Heart left ventricle (tissue), 16 donors: ENCODE results near the gene PSMB2. TPM values are rescaled to one million over a fixed set of nuclear protein-coding genes. Genes with fewer than 3 reads are reported as not detected.
"Not testable (repeated sequence)": the region's sequence is repeated elsewhere in the genome, so short reads cannot be mapped to it uniquely, and the experiment has no call there.

Experiments used
- ATAC-seq, 4 donors: fragments of 200-7000 bp; cut with Tn5 transposase; one replicate each; pipeline ENCODE4 v1.9.1; 2020 to 2022; ENCODE audit warnings: moderate library complexity in 4 of 4, mild to moderate bottlenecking in 3 of 4, moderate number of reproducible peaks in 1 of 4
- DNase-seq, 5 donors: peaks; one replicate each; pipeline ENCODE4 v3.0.0-alpha.2; 2020
- H3K27ac ChIP-seq, 12 donors: fragments of 200-600 bp; sonication (generic) in 4 of 12; one replicate each; pipeline versions ENCODE4 v1.5.0 to v1.8.0; 2016 to 2022; ENCODE audit warnings: mild to moderate bottlenecking in 2 of 12
- H3K27me3 ChIP-seq, 9 donors: fragments of 200-600 bp; sonication (generic) in 2 of 9; one replicate each; pipeline versions ENCODE4 v1.5.1 to v1.8.0; 2016 to 2022; ENCODE audit warnings: mild to moderate bottlenecking in 3 of 9
- H3K36me3 ChIP-seq, 9 donors: fragments of 200-600 bp; sonication (generic) in 2 of 9; one replicate each; pipeline versions ENCODE4 v1.5.0 to v1.8.0; 2018 to 2022; ENCODE audit warnings: mild to moderate bottlenecking in 2 of 9
- H3K4me1 ChIP-seq, 12 donors: fragments of 200-600 bp; sonication (generic) in 4 of 12; one replicate each; pipeline versions ENCODE4 v1.5.0 to v1.8.0; 2016 to 2022; ENCODE audit warnings: mild to moderate bottlenecking in 3 of 12
- H3K4me3 ChIP-seq, 12 donors: fragments of 200-600 bp; sonication (generic) in 4 of 12; one replicate each; pipeline versions ENCODE4 v1.5.0 to v1.8.0; 2017 to 2022; ENCODE audit warnings: mild to moderate bottlenecking in 9 of 12, moderate library complexity in 4 of 12
- H3K9me3 ChIP-seq, 12 donors: fragments of 200-600 bp; sonication (generic) in 4 of 12; one replicate each; pipeline versions ENCODE4 v1.5.0 to v1.8.0; 2016 to 2022; ENCODE audit warnings: mild to moderate bottlenecking in 1 of 12
- CTCF ChIP-seq, 12 donors: fragments of 200-600 bp; sonication (generic) in 4 of 12; IDR thresholded peaks; one replicate each; pipeline versions ENCODE4 v1.5.0 to v1.8.0; 2018 to 2022; ENCODE audit warnings: antibody characterized with exemption in 12 of 12, mild to moderate bottlenecking in 5 of 12
- POLR2A ChIP-seq, 2 donors: fragments of 450-650 bp; IDR thresholded peaks; one replicate each; pipeline ENCODE4 v1.6.1; 2017; ENCODE audit warnings: antibody characterized with exemption in 2 of 2, mild to moderate bottlenecking in 2 of 2, moderate library complexity in 2 of 2
- WGBS, 4 donors: extraction: QIAGEN DNeasy Blood & Tissue Kit in 2 of 4; methylation state at CpG; one replicate each; pipeline versions ENCODE4 v1.1.5 to v1.1.7; 2013 to 2018; 5-methylcytosine and 5-hydroxymethylcytosine counted together
- intact Hi-C, 10 donors: fragments of 100-400 bp; cut with DNase I; formaldehyde crosslinking; loops; one replicate each; pipeline versions ENCODE4 v1.11.1 to v1.14.2; 2022
- long read RNA-seq, 3 donors: library from polyadenylated mRNA; unstranded; transcript quantifications; one replicate each; pipeline ENCODE4 v2.0.0, GENCODE V29; 2020 to 2021
- polyA plus RNA-seq, 2 donors: library from polyadenylated mRNA; stranded (reverse); fragments of 200-250 nt; gene quantifications; one replicate each; pipeline ENCODE4 v1.2.3, GENCODE V29; 2013
- total RNA-seq, 9 donors: library from RNA; depleted of rRNA in 2 of 9; stranded (reverse); fragments of >200 nt in 2 of 9; fragmentation: NEBNext Ultra II Directional in 3 of 9; extraction: Animal tissue kit (Norgen Biotek cat#: 25700) in 3 of 9; gene quantifications; one replicate each; pipeline versions ENCODE4 v1.1.0 to v1.2.4, GENCODE V29; 2016 to 2023
- donor health status: ischemic (EF 13 %, LVEDD 7.1; RV severe dilation, severe dysfunction).
- donor health status: healthy with polysubstance abuse.
- donor health status: DM: no; HTN: yes; CAD: no.
- donor health status: DM: no; HTN: no; CAD: no.
- donor health status: ischemic (EF 25% LVEDD 6.9; RV normal size, moderate dysfunction).
- donor health status: ischemic (EF 25% LVEDD 5.7; RV mildly dilated, moderate dysfunction).
- donor health status: healthy.
- donor health status: DM: yes; HTN: yes; CAD: no.
- donor health status: ischemic (EF 35%, LVEDD 5.7; RV mildly dilated, moderate dysfunction).
- donor health status: nonischemic (EF 11% LVEDD 7.7; RV severe dilation, severe dysfunction).
- donor health status: DM: yes; HTN: yes; CAD: no.
- donor health status: PGD.
- donor health status: ischemic (EF 29% LVEDD 5.4; RV normal size, mild dysfunction).
- donor health status: nonischemic (EF 23%, LVEDD 6.1; RV moderate dilation, normal function).

The PSMB2 gene
- total RNA-seq = 10 to 100 TPM; 36.3 to 60.0 (median 41.7) TPM
- polyA plus RNA-seq = 10 to 100 TPM; 41.1 to 50.5 TPM
- long read RNA-seq, donor 1, transcript PSMB2-201 (6 exons, 2,701 nt) = major isoform, 43 of 48 reads
- long read RNA-seq, donor 1, partial matches to known transcripts = 4 of 48 reads
- long read RNA-seq, donor 1, other reads (novel, unspliced or antisense) = 1 of 48 reads
- long read RNA-seq, donor 2, transcript PSMB2-201 (6 exons, 2,701 nt) = major isoform, 54 of 64 reads
- long read RNA-seq, donor 2, partial matches to known transcripts = 0 of 64 reads
- long read RNA-seq, donor 2, other reads (novel, unspliced or antisense) = 10 of 64 reads
- long read RNA-seq, donor 3, transcript PSMB2-201 (6 exons, 2,701 nt) = major isoform, 31 of 36 reads
- long read RNA-seq, donor 3, partial matches to known transcripts = 1 of 36 reads
- long read RNA-seq, donor 3, other reads (novel, unspliced or antisense) = 4 of 36 reads

DNA sequence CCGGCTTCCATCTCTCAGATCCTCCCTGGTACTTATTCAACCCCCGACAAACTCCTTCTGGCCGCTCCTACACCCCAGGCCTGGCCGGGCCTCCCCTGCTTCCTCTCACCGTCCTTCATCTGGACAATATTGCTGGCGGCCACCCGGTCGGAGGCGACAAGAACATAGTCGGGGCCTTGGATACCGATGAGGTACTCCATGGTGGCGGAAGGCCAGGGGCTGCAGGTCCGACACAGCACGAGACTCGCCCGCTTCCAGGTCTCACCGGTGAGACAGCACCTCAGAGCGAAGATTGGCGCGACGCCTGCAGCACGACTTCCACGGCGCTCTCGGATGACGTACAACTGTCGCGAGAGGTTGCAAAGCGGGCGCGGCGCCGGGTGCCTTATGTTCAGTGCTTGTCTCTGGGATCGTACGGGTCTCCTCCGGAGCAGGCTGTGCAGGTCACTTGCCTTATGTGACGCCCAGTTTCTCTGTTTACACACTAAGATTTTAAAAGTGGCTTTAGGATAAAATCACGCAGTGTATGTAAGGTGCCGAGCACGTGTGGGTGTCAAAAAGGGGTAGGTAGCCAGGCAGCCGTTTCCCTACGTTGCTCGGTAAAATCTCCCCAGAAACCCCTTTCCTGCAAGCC is at the start of gene PSMB2:
Gene PSMB2 (minus strand): TSS at position 294 of the 634 bp plus-strand sequence. CDS start 94 bp downstream, at position 200.
- peak within 1 kb of the TSS; percentile 69 to 95 (median 88) for H3K27ac ChIP-seq
- peak within 1 kb of the TSS; percentile 69 to 96 (median 82) for H3K4me3 ChIP-seq
- peak; percentile 94 to 97 (median 95) for DNase-seq
- peaks cover 0 to 16% (median 0%) of the 10 kb centered on the region in 9 donors for H3K27me3 ChIP-seq
- no peaks in the 10 kb centered on the region for H3K9me3 ChIP-seq
- peaks cover 0 to 50% (median 39%) of the 10 kb centered on the region in 12 donors for H3K4me1 ChIP-seq
- ATAC-seq = peak; percentile 96 to 98 (median 98)
- peaks cover 0 to under 1% (median 0%) of the 10 kb centered on the region in 9 donors for H3K36me3 ChIP-seq
- intact Hi-C loops = loop anchor here in 5 of 10 donors (2.0 to 10.0 kb wide), 4 partner anchors 73 to 127 kb away; partner anchors contain the start of genes C1orf216 (in 5 of the 5) and CLSPN (in 1 of the 5)
- 0% methylated on average over 21 to 43 of the region's 43 CpGs for WGBS, 4 donors
- TF ChIP-seq POLR2A (IDR thresholded peaks at IDR 0.05) (peak in 1 of 2 donors; percentile 61), CTCF (IDR thresholded peaks at IDR 0.05) (peak in 1 of 12 donors; percentile 8)

DNA sequence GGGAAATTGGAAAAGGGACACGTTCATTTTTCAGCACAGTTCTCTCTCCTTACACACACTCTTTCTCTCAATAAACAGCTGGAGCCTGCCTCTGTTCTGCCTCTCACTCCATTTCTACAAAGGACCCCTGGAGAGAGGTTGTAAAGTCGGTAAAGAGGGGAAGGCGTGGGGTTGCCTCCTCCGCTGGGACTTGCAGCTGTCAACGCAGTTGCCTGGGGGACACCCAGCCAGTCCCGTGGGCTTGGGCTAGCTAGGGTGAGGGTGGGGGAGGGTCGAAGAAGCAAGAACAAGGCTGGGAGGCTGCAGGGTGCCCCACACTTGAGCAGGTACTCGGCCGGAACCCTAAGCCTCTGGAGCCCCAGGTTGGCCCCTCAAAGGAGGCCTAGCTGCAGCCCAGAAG is 49.8 kb upstream of the PSMB2 start:
- WGBS, 4 donors = 27 to 52% (median 35%) methylated on average over 7 to 9 of the region's 9 CpGs

GRCh38 chr1:35690103-35690502 is 48.8 kb upstream of the PSMB2 start:
- intact Hi-C loops = not testable (repeated sequence)

More for the DNA sequence above, 49.8 kb upstream of the PSMB2 start:
- peaks cover 0 to 30% (median 0%) of the 10 kb centered on the region in 9 donors for H3K27me3 ChIP-seq
- H3K27ac ChIP-seq = no peak overlapping the region
- H3K4me3 ChIP-seq = no peak overlapping the region
- ATAC-seq (no peak), DNase-seq (no peak)
- no peaks in the 10 kb centered on the region for H3K9me3 ChIP-seq
- no peaks in the 10 kb centered on the region for H3K4me1 ChIP-seq
- no peaks in the 10 kb centered on the region for H3K36me3 ChIP-seq
- TF ChIP-seq CTCF (IDR thresholded peaks at IDR 0.05) = no peak
- TF ChIP-seq POLR2A (IDR thresholded peaks at IDR 0.05) = no peak
- intact Hi-C loops = no loop called here

DNA sequence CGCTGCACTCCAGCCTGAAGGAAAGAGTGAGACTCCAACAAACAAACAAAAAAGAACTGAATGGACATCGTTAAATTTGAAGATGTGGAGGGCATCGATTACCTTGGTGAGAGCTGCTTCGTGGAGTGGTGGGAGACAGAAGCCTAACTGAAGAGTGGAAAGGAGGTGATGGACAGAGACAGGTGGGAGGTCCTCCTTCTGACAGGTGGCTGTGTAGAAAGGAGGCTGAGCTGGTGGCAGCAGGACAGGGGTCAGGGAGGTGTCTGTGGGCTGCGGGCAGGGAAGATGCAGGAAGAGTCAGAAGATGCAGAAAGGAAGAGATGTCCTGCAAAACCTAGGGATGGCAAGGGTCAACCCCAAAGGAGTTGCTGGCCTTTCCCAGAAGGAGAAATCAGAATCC is 46.8 kb upstream of the PSMB2 start:
- no peaks in the 10 kb centered on the region for H3K36me3 ChIP-seq
- H3K27ac ChIP-seq = no peak overlapping the region
- no peak for ATAC-seq
- no peaks in the 10 kb centered on the region for H3K4me1 ChIP-seq
- TF ChIP-seq POLR2A (IDR thresholded peaks at IDR 0.05) (no peak), CTCF (IDR thresholded peaks at IDR 0.05) (no peak)
- 84 to 90% (median 87%) methylated on average over 5 of the region's 5 CpGs for WGBS, 4 donors
- no peak for DNase-seq
- H3K9me3 ChIP-seq = no peaks in the 10 kb centered on the region
- no peak overlapping the region for H3K4me3 ChIP-seq
- peaks cover 0 to 28% (median 0%) of the 10 kb centered on the region in 9 donors for H3K27me3 ChIP-seq
- intact Hi-C loops = no loop called here

More at GRCh38 chr1:35690103-35690502, 48.8 kb upstream of the PSMB2 start:
- not testable (repeated sequence) for H3K4me3 ChIP-seq, DNase-seq, ATAC-seq, H3K4me1 ChIP-seq, H3K27ac ChIP-seq, H3K36me3 ChIP-seq, H3K9me3 ChIP-seq
- WGBS, 4 donors = 88 to 93% (median 90%) methylated on average over 4 of the region's 4 CpGs
- peaks cover 0 to 28% (median 0%) of the 10 kb centered on the region in 9 donors for H3K27me3 ChIP-seq
